SK-N-SH (cell line): ENCODE data around the gene KCTD11. TPM values are rescaled to one million over a fixed set of nuclear protein-coding genes. Genes with fewer than 3 reads are reported as not detected.
A peak's percentile ranks its signal among the peaks of the same experiment; 100 is the strongest.

Source experiments
- CTCF ChIA-PET: fragments of 300-600, 350-600 bp; formaldehyde crosslinking; extraction: SDS; loops from one replicate; lab custom pipeline; 2021; lab: Yijun Ruan, JAX
- POLR2A ChIA-PET: fragments of 350-600 bp; sonication (Branson Sonifier 250); formaldehyde crosslinking; extraction: SDS; loops from one replicate; lab custom pipeline; 2020; ENCODE audit warnings: antibody characterized with exemption, inconsistent platforms; lab: Yijun Ruan, JAX
- DNase-seq: peaks from one replicate; pipeline ENCODE4 v3.0.0; 2012
- H2AFZ ChIP-seq: fragments of 200-600 bp; sonication (generic); 2 replicates; pipeline ENCODE4 v1.8.1; 2016; ENCODE audit warnings: antibody characterized with exemption, mild to moderate bottlenecking, low read depth
- H3F3A ChIP-seq: fragments of 200-600 bp; sonication (generic); replicated peaks from 2 replicates; pipeline ENCODE3; 2016; ENCODE audit warnings: antibody characterized with exemption, mild to moderate bottlenecking; ENCODE audit not compliant: insufficient read depth
- H3K27ac ChIP-seq, 2 experiments: fragments of 200-500 bp in 1 of 2; fragments of 200-600 bp in 1 of 2; sonication (Bioruptor generic) in 1 of 2; sonication (generic), shearing (Covaris generic) in 1 of 2; 2 replicates each; pipeline versions ENCODE4 v1.5.1 to v1.6.1; 2014 to 2016; ENCODE audit warnings: low read depth in 2 of 2, inconsistent platforms in 1 of 2, low read length in 1 of 2, mild to moderate bottlenecking in 1 of 2, mixed read lengths in 1 of 2
- H3K27me3 ChIP-seq: fragments of 200-600 bp; sonication (generic), shearing (Covaris generic); 2 replicates; pipeline ENCODE4 v1.6.1; 2016; ENCODE audit warnings: mixed run types; ENCODE audit not compliant: insufficient read depth
- H3K36me3 ChIP-seq, 2 experiments: fragments of 200-500 bp in 1 of 2; fragments of 200-600 bp in 1 of 2; sonication (Bioruptor generic) in 1 of 2; sonication (generic) in 1 of 2; replicated peaks in 1 of 2; 2 replicates each; pipeline versions ENCODE3 to v1.5.1; 2014 to 2016; ENCODE audit warnings: low read length in 1 of 2, mild to moderate bottlenecking in 1 of 2; ENCODE audit not compliant: insufficient read depth in 2 of 2, control insufficient read depth in 1 of 2
- H3K4me1 ChIP-seq, 2 experiments: fragments of 200-500 bp in 1 of 2; fragments of 200-600 bp in 1 of 2; sonication (Bioruptor generic) in 1 of 2; sonication (generic), shearing (Covaris generic) in 1 of 2; 2 replicates each; pipeline versions ENCODE4 v1.5.1 to v1.6.1; 2014 to 2016; ENCODE audit warnings: low read depth in 1 of 2, low read length in 1 of 2, mixed run types in 1 of 2; ENCODE audit not compliant: insufficient read depth in 2 of 2, control insufficient read depth in 1 of 2
- H3K4me2 ChIP-seq: fragments of 200-600 bp; sonication (generic), shearing (Covaris generic); 2 replicates; pipeline ENCODE4 v1.6.1; 2017; ENCODE audit warnings: mixed run types
- H3K4me3 ChIP-seq, 2 experiments: fragments of 200-500 bp in 1 of 2; fragments of 200-600 bp in 1 of 2; sonication (Bioruptor generic) in 1 of 2; sonication (generic), shearing (Covaris generic) in 1 of 2; 2 replicates each; pipeline versions ENCODE4 v1.5.1 to v1.8.1; 2014 to 2016; ENCODE audit warnings: low read depth in 2 of 2, inconsistent platforms in 1 of 2, low read length in 1 of 2, mild to moderate bottlenecking in 1 of 2, mixed read lengths in 1 of 2, moderate library complexity in 1 of 2
- H3K79me2 ChIP-seq: fragments of 200-600 bp; sonication (generic); 2 replicates; pipeline ENCODE4 v1.8.1; 2017; ENCODE audit warnings: mild to moderate bottlenecking; ENCODE audit not compliant: insufficient read depth
- H3K9ac ChIP-seq: fragments of 200-600 bp; sonication (generic); 2 replicates; pipeline ENCODE4 v1.6.1; 2017; ENCODE audit warnings: mixed run types
- H3K9me2 ChIP-seq: fragments of 200-600 bp; sonication (generic); 2 replicates; pipeline ENCODE4 v1.6.1; 2017; ENCODE audit warnings: mixed run types
- H3K9me3 ChIP-seq: fragments of 200-600 bp; sonication (generic); 2 replicates; pipeline ENCODE4 v1.6.1; 2017; ENCODE audit warnings: mixed run types, mild to moderate bottlenecking, moderate library complexity
- H4K20me1 ChIP-seq: fragments of 200-600 bp; sonication (generic); 2 replicates; pipeline ENCODE4 v1.6.1; 2017; ENCODE audit warnings: mild to moderate bottlenecking, mixed run types; ENCODE audit not compliant: insufficient read depth
- GABPA ChIP-seq: IDR thresholded peaks from 2 replicates; pipeline ENCODE4 v1.4.0; 2012; ENCODE audit warnings: low read depth, mild to moderate bottlenecking
- NFIC ChIP-seq: IDR thresholded peaks from 2 replicates; pipeline ENCODE4 v1.4.0; 2012; ENCODE audit warnings: borderline replicate concordance
- SMC3 ChIP-seq: IDR thresholded peaks from 2 replicates; pipeline ENCODE4 v1.6.1; 2012; ENCODE audit warnings: low read depth, low read length, improper control_type of control experiment
- TEAD4 ChIP-seq: IDR thresholded peaks from 2 replicates; pipeline ENCODE4 v1.4.0; 2012; ENCODE audit warnings: mild to moderate bottlenecking, borderline replicate concordance; ENCODE audit not compliant: insufficient read depth
- YY1 ChIP-seq: IDR thresholded peaks from 2 replicates; pipeline ENCODE4 v1.4.0; 2012; ENCODE audit warnings: low read depth, mild to moderate bottlenecking
- WGBS: methylation state at CpG from one replicate; pipeline ENCODE4 v1.1.6; 2017; ENCODE audit warnings: low lambda C conversion rate; 5-methylcytosine and 5-hydroxymethylcytosine counted together
- polyA plus RNA-seq, 3 experiments: library from polyadenylated mRNA; depleted of rRNA; stranded (reverse); fragments of >200 nt; gene quantifications; 2 replicates each; pipeline ENCODE4 v1.2.3, GENCODE V29; 2012
- TF ChIP-seq, protein P1 (sequence below): IDR thresholded peaks from 2 replicates; pipeline ENCODE4 v1.6.1; 2012; ENCODE audit warnings: mild to moderate bottlenecking, low read depth, low read length, moderate library complexity
- TF ChIP-seq, protein P2 (sequence below): fragments of 150-350 bp; IDR thresholded peaks from 2 replicates; pipeline ENCODE4 v1.6.1; 2017; ENCODE audit warnings: antibody characterized with exemption, low read length, low read depth, borderline replicate concordance
- TF ChIP-seq, protein P3 (sequence below): IDR thresholded peaks from 2 replicates; pipeline ENCODE4 v1.4.0; 2012; ENCODE audit warnings: low read depth, borderline replicate concordance

Gene KCTD11
- polyA plus RNA-seq, 1 of the 3 experiments (the other 2 are of a cell fraction), result 9.5 TPM

DNA sequence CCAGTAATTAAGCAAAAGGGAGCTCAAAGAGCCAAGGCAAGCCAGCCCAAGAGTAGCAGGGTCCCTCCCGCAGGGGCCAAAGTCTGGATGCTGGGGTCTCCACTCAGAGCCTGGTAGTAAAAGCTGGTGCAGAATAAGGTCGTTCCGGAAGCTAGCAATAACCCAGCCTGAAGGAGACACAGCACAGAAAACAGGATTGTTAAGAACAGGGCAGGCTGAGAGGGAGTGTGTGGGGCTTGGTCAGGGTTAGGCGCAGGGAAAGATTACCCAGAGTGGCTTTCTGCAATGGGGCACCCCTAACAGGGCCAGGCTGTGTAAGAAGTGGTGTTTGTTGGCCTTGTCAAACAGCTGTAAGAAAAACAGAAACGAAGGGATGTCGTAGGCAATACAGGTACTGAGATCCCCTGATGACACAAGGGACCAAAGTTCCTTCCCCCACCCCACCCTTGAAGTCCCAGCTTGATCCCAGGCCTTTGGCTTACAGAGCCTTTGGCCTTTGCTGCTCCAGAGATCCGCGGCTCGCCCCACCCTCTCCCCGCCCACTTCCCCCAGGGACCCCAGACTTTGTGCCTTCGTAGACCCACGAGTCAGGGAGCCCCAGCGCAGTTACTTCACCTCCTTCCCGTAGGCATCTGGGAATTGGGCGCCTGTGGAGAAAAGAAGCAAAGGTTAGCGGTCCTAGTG, 51.2 kb downstream of the KCTD11 start:
- H3K9me3 ChIP-seq, result no peaks in the 10 kb centered on the region
- no peak for DNase-seq
- peaks cover 11% of the 10 kb centered on the region; the same call in 1 of the 2 replicates for H4K20me1 ChIP-seq
- H3K9ac ChIP-seq, result peak overlapping the region; percentile 68
- TF ChIP-seq TEAD4, result no peak
- no peak for TF ChIP-seq GABPA
- no peak for TF ChIP-seq YY1
- TF ChIP-seq, protein P1, sequence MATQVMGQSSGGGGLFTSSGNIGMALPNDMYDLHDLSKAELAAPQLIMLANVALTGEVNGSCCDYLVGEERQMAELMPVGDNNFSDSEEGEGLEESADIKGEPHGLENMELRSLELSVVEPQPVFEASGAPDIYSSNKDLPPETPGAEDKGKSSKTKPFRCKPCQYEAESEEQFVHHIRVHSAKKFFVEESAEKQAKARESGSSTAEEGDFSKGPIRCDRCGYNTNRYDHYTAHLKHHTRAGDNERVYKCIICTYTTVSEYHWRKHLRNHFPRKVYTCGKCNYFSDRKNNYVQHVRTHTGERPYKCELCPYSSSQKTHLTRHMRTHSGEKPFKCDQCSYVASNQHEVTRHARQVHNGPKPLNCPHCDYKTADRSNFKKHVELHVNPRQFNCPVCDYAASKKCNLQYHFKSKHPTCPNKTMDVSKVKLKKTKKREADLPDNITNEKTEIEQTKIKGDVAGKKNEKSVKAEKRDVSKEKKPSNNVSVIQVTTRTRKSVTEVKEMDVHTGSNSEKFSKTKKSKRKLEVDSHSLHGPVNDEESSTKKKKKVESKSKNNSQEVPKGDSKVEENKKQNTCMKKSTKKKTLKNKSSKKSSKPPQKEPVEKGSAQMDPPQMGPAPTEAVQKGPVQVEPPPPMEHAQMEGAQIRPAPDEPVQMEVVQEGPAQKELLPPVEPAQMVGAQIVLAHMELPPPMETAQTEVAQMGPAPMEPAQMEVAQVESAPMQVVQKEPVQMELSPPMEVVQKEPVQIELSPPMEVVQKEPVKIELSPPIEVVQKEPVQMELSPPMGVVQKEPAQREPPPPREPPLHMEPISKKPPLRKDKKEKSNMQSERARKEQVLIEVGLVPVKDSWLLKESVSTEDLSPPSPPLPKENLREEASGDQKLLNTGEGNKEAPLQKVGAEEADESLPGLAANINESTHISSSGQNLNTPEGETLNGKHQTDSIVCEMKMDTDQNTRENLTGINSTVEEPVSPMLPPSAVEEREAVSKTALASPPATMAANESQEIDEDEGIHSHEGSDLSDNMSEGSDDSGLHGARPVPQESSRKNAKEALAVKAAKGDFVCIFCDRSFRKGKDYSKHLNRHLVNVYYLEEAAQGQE, result no peak
- no peak for TF ChIP-seq SMC3
- TF ChIP-seq, protein P2, sequence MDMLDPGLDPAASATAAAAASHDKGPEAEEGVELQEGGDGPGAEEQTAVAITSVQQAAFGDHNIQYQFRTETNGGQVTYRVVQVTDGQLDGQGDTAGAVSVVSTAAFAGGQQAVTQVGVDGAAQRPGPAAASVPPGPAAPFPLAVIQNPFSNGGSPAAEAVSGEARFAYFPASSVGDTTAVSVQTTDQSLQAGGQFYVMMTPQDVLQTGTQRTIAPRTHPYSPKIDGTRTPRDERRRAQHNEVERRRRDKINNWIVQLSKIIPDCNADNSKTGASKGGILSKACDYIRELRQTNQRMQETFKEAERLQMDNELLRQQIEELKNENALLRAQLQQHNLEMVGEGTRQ, result no peak
- TF ChIP-seq NFIC, result no peak
- TF ChIP-seq, protein P3, sequence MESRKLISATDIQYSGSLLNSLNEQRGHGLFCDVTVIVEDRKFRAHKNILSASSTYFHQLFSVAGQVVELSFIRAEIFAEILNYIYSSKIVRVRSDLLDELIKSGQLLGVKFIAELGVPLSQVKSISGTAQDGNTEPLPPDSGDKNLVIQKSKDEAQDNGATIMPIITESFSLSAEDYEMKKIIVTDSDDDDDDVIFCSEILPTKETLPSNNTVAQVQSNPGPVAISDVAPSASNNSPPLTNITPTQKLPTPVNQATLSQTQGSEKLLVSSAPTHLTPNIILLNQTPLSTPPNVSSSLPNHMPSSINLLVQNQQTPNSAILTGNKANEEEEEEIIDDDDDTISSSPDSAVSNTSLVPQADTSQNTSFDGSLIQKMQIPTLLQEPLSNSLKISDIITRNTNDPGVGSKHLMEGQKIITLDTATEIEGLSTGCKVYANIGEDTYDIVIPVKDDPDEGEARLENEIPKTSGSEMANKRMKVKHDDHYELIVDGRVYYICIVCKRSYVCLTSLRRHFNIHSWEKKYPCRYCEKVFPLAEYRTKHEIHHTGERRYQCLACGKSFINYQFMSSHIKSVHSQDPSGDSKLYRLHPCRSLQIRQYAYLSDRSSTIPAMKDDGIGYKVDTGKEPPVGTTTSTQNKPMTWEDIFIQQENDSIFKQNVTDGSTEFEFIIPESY, result no peak
- TF ChIP-seq, all 33 proteins: peak for 0
- Histone ChIP-seq H2AFZ (peak overlapping the region; percentile 85; the same call in 1 of the 2 replicates), H3K79me2 (peaks cover 49% of the 10 kb centered on the region), H3K4me1 (peaks cover 5 to 21% of the 10 kb centered on the region in 2 experiments; a peak in 2 of 4 replicates), H3F3A (peaks cover 23% of the 10 kb centered on the region), H3K9me2 (no peaks in the 10 kb centered on the region), H3K4me3 (peak overlapping the region; percentile 66 to 91), H3K4me2 (peak overlapping the region; percentile 99), H3K36me3 (peaks cover 0 to 10% of the 10 kb centered on the region in 2 experiments), H3K27me3 (no peaks in the 10 kb centered on the region), H3K27ac (peak overlapping the region; percentile 76 to 91)
- WGBS, result 26% methylated on average over 7 of the region's 16 CpGs
- ChIA-PET POLR2A (interaction anchor here (1.0 to 1.5 kb wide), 8 partner anchors 9 to 284 kb away, joined by 3 to 13 read pairs (median 4); partner anchors contain the start of genes FGF11, NEURL4, PLSCR3 and TP53), CTCF (interaction anchor here (0.6 to 2.6 kb wide), 7 partner anchors 10 to 1909 kb away, joined by 3 to 19 read pairs (median 4); partner anchors contain the start of gene SENP3)
